Activated naive CD8-positive, alpha-beta T cell treated with anti-CD3 and anti-CD28 coated beads for 36 hours (primary cell): ENCODE data around the gene DMRTA2. TPM values are rescaled to one million over a fixed set of nuclear protein-coding genes. Genes with fewer than 3 reads are reported as not detected.

Source experiments
- DNase-seq: peaks from one replicate; pipeline ENCODE4 v3.0.0; 2021
- H3K27ac Mint-ChIP-seq: one replicate; pipeline ENCODE4 v1.8.0; 2022; ENCODE audit warnings: mild to moderate bottlenecking, moderate library complexity, mixed read lengths
- H3K27me3 Mint-ChIP-seq: one replicate; pipeline ENCODE4 v1.8.0; 2022; ENCODE audit warnings: mild to moderate bottlenecking, mixed read lengths
- H3K36me3 Mint-ChIP-seq: one replicate; pipeline ENCODE4 v1.8.0; 2021; ENCODE audit warnings: mild to moderate bottlenecking, mixed read lengths
- H3K4me1 Mint-ChIP-seq: one replicate; pipeline ENCODE4 v1.8.0; 2021; ENCODE audit warnings: mixed read lengths
- H3K4me3 Mint-ChIP-seq: one replicate; pipeline ENCODE4 v1.8.0; 2022; ENCODE audit warnings: mild to moderate bottlenecking, moderate library complexity, mixed read lengths
- H3K9me3 Mint-ChIP-seq: one replicate; pipeline ENCODE4 v1.8.0; 2022; ENCODE audit warnings: mixed read lengths
- total RNA-seq, 2 experiments: library from RNA; stranded (reverse); gene quantifications; one replicate each; pipeline ENCODE4 v1.2.3, GENCODE V29; 2021

Gene DMRTA2
- under 1 TPM in 1 of 2 experiments, not detected in 1; 0.08 TPM for total RNA-seq

GRCh38 chr1:50422946-50423669 lies at the start of gene DMRTA2:
DMRTA2 (minus strand) TSS chr1:50423443; CDS start chr1:50421536, 1,907 bp downstream.
- peaks cover 53% of the 10 kb centered on the region for H3K4me1 Mint-ChIP-seq
- H3K4me3 Mint-ChIP-seq, result peak within 1 kb of the TSS; percentile 77
- H3K27ac Mint-ChIP-seq, result peak within 1 kb of the TSS; percentile 20
- no peaks in the 10 kb centered on the region for H3K9me3 Mint-ChIP-seq
- DNase-seq, result no peak
- H3K36me3 Mint-ChIP-seq, result no peaks in the 10 kb centered on the region
- peaks cover 91% of the 10 kb centered on the region for H3K27me3 Mint-ChIP-seq

- no peak for DNase-seq
- no peaks in the 10 kb centered on the region for H3K27me3 Mint-ChIP-seq
- H3K4me3 Mint-ChIP-seq, result no peak overlapping the region
- H3K4me1 Mint-ChIP-seq, result no peaks in the 10 kb centered on the region
- peaks cover 17% of the 10 kb centered on the region for H3K36me3 Mint-ChIP-seq
- no peaks in the 10 kb centered on the region for H3K9me3 Mint-ChIP-seq
- H3K27ac Mint-ChIP-seq, result no peak overlapping the region
Measured at GRCh38 chr1:50471967-50472366, 48.7 kb upstream of the DMRTA2 start.

- Mint-ChIP-seq H3K36me3 (peaks cover 3% of the 10 kb centered on the region), H3K4me1 (no peaks in the 10 kb centered on the region), H3K9me3 (no peaks in the 10 kb centered on the region), H3K4me3 (no peak overlapping the region), H3K27me3 (no peaks in the 10 kb centered on the region), H3K27ac (no peak overlapping the region)
- no peak for DNase-seq
Measured at GRCh38 chr1:50462964-50463363, 39.7 kb upstream of the DMRTA2 start.

- Mint-ChIP-seq H3K9me3 (no peaks in the 10 kb centered on the region), H3K36me3 (peaks cover 6% of the 10 kb centered on the region), H3K4me3 (no peak overlapping the region), H3K4me1 (peaks cover 9% of the 10 kb centered on the region), H3K27me3 (no peaks in the 10 kb centered on the region), H3K27ac (no peak overlapping the region)
- DNase-seq, result no peak
Measured at GRCh38 chr1:50458507-50458906, 35.3 kb upstream of the DMRTA2 start.

GRCh38 chr1:50454911-50455310 lies 31.7 kb upstream of the DMRTA2 start:
- Mint-ChIP-seq H3K4me3 (no peak overlapping the region), H3K4me1 (peaks cover 32% of the 10 kb centered on the region), H3K36me3 (peaks cover 8% of the 10 kb centered on the region), H3K27ac (no peak overlapping the region), H3K9me3 (no peaks in the 10 kb centered on the region), H3K27me3 (no peaks in the 10 kb centered on the region)
- no peak for DNase-seq

- H3K4me3 Mint-ChIP-seq, result no peak overlapping the region
- H3K36me3 Mint-ChIP-seq, result peaks cover 8% of the 10 kb centered on the region
- H3K27me3 Mint-ChIP-seq, result no peaks in the 10 kb centered on the region
- peaks cover 32% of the 10 kb centered on the region for H3K4me1 Mint-ChIP-seq
- H3K27ac Mint-ChIP-seq, result no peak overlapping the region
- no peak for DNase-seq
- no peaks in the 10 kb centered on the region for H3K9me3 Mint-ChIP-seq
Measured at GRCh38 chr1:50453266-50453665, 30.0 kb upstream of the DMRTA2 start.

GRCh38 chr1:50452700-50453099 lies 29.5 kb upstream of the DMRTA2 start:
- Mint-ChIP-seq H3K36me3 (peaks cover 8% of the 10 kb centered on the region), H3K4me1 (peaks cover 32% of the 10 kb centered on the region), H3K9me3 (no peaks in the 10 kb centered on the region), H3K27ac (no peak overlapping the region), H3K4me3 (no peak overlapping the region), H3K27me3 (no peaks in the 10 kb centered on the region)
- no peak for DNase-seq

GRCh38 chr1:50450861-50451653 lies 27.8 kb upstream of the DMRTA2 start:
- peaks cover 8% of the 10 kb centered on the region for H3K36me3 Mint-ChIP-seq
- H3K9me3 Mint-ChIP-seq, result no peaks in the 10 kb centered on the region
- no peaks in the 10 kb centered on the region for H3K27me3 Mint-ChIP-seq
- DNase-seq, result peak; percentile 17
- peak overlapping the region; percentile 26 for H3K27ac Mint-ChIP-seq
- H3K4me3 Mint-ChIP-seq, result no peak overlapping the region
- peaks cover 32% of the 10 kb centered on the region for H3K4me1 Mint-ChIP-seq

- peaks cover 18% of the 10 kb centered on the region for H3K4me1 Mint-ChIP-seq
- no peak for DNase-seq
- no peak overlapping the region for H3K27ac Mint-ChIP-seq
- no peaks in the 10 kb centered on the region for H3K27me3 Mint-ChIP-seq
- no peaks in the 10 kb centered on the region for H3K9me3 Mint-ChIP-seq
- H3K4me3 Mint-ChIP-seq, result no peak overlapping the region
- peaks cover 8% of the 10 kb centered on the region for H3K36me3 Mint-ChIP-seq
Measured at GRCh38 chr1:50447961-50448360, 24.7 kb upstream of the DMRTA2 start.

- Mint-ChIP-seq H3K27me3 (no peaks in the 10 kb centered on the region), H3K9me3 (no peaks in the 10 kb centered on the region), H3K4me1 (no peaks in the 10 kb centered on the region), H3K27ac (no peak overlapping the region), H3K4me3 (no peak overlapping the region), H3K36me3 (peaks cover 19% of the 10 kb centered on the region)
- DNase-seq, result no peak
Measured at GRCh38 chr1:50441183-50441582, 17.9 kb upstream of the DMRTA2 start.

GRCh38 chr1:50438945-50439344 lies 15.7 kb upstream of the DMRTA2 start:
- Mint-ChIP-seq H3K9me3 (no peaks in the 10 kb centered on the region), H3K4me3 (no peak overlapping the region), H3K4me1 (no peaks in the 10 kb centered on the region), H3K27ac (no peak overlapping the region), H3K27me3 (no peaks in the 10 kb centered on the region), H3K36me3 (peaks cover 19% of the 10 kb centered on the region)
- DNase-seq, result no peak

- Mint-ChIP-seq H3K9me3 (no peaks in the 10 kb centered on the region), H3K4me3 (no peak overlapping the region), H3K36me3 (peaks cover 16% of the 10 kb centered on the region), H3K27me3 (peaks cover 10% of the 10 kb centered on the region), H3K27ac (no peak overlapping the region), H3K4me1 (no peaks in the 10 kb centered on the region)
- no peak for DNase-seq
Measured at GRCh38 chr1:50436489-50436888, 13.2 kb upstream of the DMRTA2 start.

- Mint-ChIP-seq H3K36me3 (no peaks in the 10 kb centered on the region), H3K4me1 (peaks cover 24% of the 10 kb centered on the region), H3K27me3 (peaks cover 73% of the 10 kb centered on the region), H3K27ac (no peak overlapping the region), H3K4me3 (no peak overlapping the region), H3K9me3 (no peaks in the 10 kb centered on the region)
- no peak for DNase-seq
Measured at GRCh38 chr1:50430010-50430405, 6.8 kb upstream of the DMRTA2 start.

- no peaks in the 10 kb centered on the region for H3K9me3 Mint-ChIP-seq
- no peak for DNase-seq
- no peak overlapping the region for H3K4me3 Mint-ChIP-seq
- H3K4me1 Mint-ChIP-seq, result peaks cover 38% of the 10 kb centered on the region
- H3K27ac Mint-ChIP-seq, result no peak overlapping the region
- H3K36me3 Mint-ChIP-seq, result no peaks in the 10 kb centered on the region
- H3K27me3 Mint-ChIP-seq, result peaks cover 92% of the 10 kb centered on the region
Measured at GRCh38 chr1:50427818-50428779, 4.9 kb upstream of the DMRTA2 start.
